C4-2B (cell line): ENCODE data around the gene WASHC4.

Experiments
- ZFX ChIP-seq: fragments of 450-650 bp; IDR thresholded peaks from 2 replicates; pipeline ENCODE4 v1.6.1; 2017
- TF ChIP-seq, protein P1 (sequence below): fragments of 450-650 bp; conservative IDR thresholded peaks from 2 replicates; pipeline ENCODE4 v1.5.1; 2017; ENCODE audit warnings: mild to moderate bottlenecking

DNA sequence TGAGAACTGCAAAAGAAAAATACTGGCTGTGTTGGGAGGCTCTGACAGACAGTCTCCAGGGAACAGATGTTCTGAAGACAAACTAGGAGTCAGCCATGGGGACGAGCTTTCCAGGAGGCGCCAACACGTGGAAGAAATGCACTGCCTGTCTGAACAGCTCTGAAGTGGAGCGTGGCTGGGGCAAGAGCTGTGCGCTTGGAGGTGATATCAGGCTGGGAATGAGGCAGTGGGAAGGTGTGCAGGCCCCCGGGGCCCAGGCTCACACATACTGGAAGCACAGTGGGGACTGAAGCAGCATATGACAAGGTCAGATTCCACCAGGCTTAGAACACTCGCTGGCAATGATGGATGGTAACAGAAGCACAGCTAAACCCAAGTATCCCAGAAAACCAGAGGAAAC lies 110.9 kb downstream of the WASHC4 start:
- TF ChIP-seq, protein P1, sequence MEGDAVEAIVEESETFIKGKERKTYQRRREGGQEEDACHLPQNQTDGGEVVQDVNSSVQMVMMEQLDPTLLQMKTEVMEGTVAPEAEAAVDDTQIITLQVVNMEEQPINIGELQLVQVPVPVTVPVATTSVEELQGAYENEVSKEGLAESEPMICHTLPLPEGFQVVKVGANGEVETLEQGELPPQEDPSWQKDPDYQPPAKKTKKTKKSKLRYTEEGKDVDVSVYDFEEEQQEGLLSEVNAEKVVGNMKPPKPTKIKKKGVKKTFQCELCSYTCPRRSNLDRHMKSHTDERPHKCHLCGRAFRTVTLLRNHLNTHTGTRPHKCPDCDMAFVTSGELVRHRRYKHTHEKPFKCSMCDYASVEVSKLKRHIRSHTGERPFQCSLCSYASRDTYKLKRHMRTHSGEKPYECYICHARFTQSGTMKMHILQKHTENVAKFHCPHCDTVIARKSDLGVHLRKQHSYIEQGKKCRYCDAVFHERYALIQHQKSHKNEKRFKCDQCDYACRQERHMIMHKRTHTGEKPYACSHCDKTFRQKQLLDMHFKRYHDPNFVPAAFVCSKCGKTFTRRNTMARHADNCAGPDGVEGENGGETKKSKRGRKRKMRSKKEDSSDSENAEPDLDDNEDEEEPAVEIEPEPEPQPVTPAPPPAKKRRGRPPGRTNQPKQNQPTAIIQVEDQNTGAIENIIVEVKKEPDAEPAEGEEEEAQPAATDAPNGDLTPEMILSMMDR, result no peak
- TF ChIP-seq ZFX, result no peak
